OCI-LY3 (cell line): ENCODE results near the gene LMO2.

Experiments used
- H2AFZ ChIP-seq: fragments of 200-600, 300-600 bp; shearing (Covaris generic); 2 replicates; pipeline ENCODE4 v1.6.0; 2014; ENCODE audit warnings: antibody characterized with exemption, low read depth, low read length
- H3K27ac ChIP-seq: fragments of 200-600, 300-600 bp; sonication (generic); 2 replicates; pipeline ENCODE4 v1.5.1; 2014; ENCODE audit warnings: mild to moderate bottlenecking, low read length, moderate library complexity, mixed read lengths
- H3K27me3 ChIP-seq: fragments of 200-600, 300-600 bp; sonication (generic); 2 replicates; pipeline ENCODE4 v1.6.1; 2014; ENCODE audit warnings: low read depth, low read length, mixed read lengths
- H3K36me3 ChIP-seq: fragments of 200-600, 300-600 bp; sonication (generic); replicated peaks from 2 replicates; pipeline ENCODE3; 2014; ENCODE audit warnings: low read depth, low read length, mixed read lengths
- H3K4me1 ChIP-seq: fragments of 300-600, 200-600 bp; sonication (generic); 2 replicates; pipeline ENCODE4 v1.6.1; 2014; ENCODE audit warnings: low read length, mixed read lengths
- H3K4me2 ChIP-seq: fragments of 200-600, 300-600 bp; sonication (generic); 2 replicates; pipeline ENCODE4 v1.6.1; 2014; ENCODE audit warnings: low read length, mixed read lengths
- H3K4me3 ChIP-seq: fragments of 300-600, 200-600 bp; sonication (generic); 2 replicates; pipeline ENCODE4 v1.5.1; 2014; ENCODE audit warnings: antibody characterized with exemption, mild to moderate bottlenecking, low read length, moderate library complexity
- H3K79me2 ChIP-seq: fragments of 300-600, 200-600 bp; shearing (Covaris generic); 2 replicates; pipeline ENCODE4 v1.6.1; 2014; ENCODE audit warnings: mild to moderate bottlenecking, low read length, mixed read lengths
- H3K9ac ChIP-seq: fragments of 300-600, 200-600 bp; shearing (Covaris generic); 2 replicates; pipeline ENCODE4 v1.6.0; 2014; ENCODE audit warnings: mild to moderate bottlenecking, low read length, moderate library complexity
- H3K9me3 ChIP-seq: fragments of 200-600, 300-600 bp; shearing (Covaris generic); 2 replicates; pipeline ENCODE4 v1.6.1; 2014; ENCODE audit warnings: low read length, mixed read lengths; ENCODE audit not compliant: insufficient read depth
- H4K20me1 ChIP-seq: fragments of 200-600, 300-600 bp; sonication (generic); 2 replicates; pipeline ENCODE4 v1.6.1; 2016; ENCODE audit warnings: low read length, mixed read lengths; ENCODE audit not compliant: insufficient read depth
- CTCF ChIP-seq: fragments of 200-600, 300-600 bp; sonication (generic); IDR thresholded peaks from 2 replicates; pipeline ENCODE4 v1.5.1; 2014; ENCODE audit warnings: antibody characterized with exemption, low read length, low read depth
- EZH2phosphoT487 ChIP-seq: fragments of 200-600 bp; shearing (Covaris generic); IDR thresholded peaks from 2 replicates; pipeline ENCODE4 v1.6.1; 2018; ENCODE audit warnings: antibody characterized with exemption, mixed run types, low read depth

The LMO2 gene

GRCh38 chr11:33928564-33928963, 36.7 kb upstream of the LMO2 start:
- Histone ChIP-seq H4K20me1 (no peaks in the 10 kb centered on the region), H3K4me1 (no peaks in the 10 kb centered on the region), H3K79me2 (no peaks in the 10 kb centered on the region), H3K9me3 (peaks cover 12% of the 10 kb centered on the region), H3K4me3 (no peak overlapping the region), H3K36me3 (no peaks in the 10 kb centered on the region), H3K4me2 (no peak overlapping the region), H3K27ac (no peak overlapping the region), H3K9ac (no peak overlapping the region), H2AFZ (no peak overlapping the region), H3K27me3 (peaks cover 52% of the 10 kb centered on the region)
- TF ChIP-seq EZH2phosphoT487 (no peak), CTCF (no peak)

DNA sequence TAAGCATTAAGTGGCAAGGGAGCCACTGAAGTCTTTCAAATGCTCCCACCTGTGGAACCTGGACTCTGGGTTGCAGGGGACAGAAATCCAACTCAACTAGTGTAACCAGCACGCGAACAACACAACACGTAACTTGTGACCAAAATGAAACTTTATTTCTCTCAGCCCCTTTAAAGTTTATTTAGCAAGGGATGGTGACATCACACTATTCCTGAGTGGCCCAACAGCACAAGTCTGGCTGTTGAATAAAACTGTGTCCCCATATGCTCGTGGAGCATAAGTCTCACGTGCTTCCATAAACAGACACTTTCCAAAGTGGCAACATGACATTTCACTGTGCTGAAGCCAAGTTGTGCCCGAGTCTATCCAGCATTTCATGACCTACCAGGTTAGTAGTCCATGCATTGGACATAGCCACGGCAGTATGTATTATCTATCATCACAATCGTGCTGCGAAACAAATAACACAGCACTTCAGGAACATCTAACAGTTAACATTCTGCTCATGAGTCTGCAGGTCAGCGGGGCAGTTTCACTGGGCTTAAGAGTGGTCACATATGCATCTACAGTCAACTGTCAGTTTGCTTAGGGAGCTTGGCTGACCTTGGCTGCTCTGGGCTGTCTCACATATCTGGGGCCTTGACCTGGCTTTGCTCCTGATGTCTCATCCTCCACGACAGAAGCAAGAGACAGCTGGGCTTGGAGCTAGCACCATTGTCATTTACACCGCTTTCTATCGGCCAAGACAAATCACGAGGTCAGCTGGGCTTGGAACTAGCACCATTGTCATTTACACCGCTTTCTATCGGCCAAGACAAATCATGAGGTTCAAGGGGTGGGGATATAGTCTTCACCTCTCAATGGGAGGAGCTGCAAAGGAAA, 35.0 kb upstream of the LMO2 start:
- Histone ChIP-seq H3K4me2 (no peak overlapping the region), H2AFZ (no peak overlapping the region), H3K4me1 (no peaks in the 10 kb centered on the region)

GRCh38 chr11:33924341-33924740, 32.5 kb upstream of the LMO2 start:
- H3K27ac ChIP-seq = no peak overlapping the region
- no peaks in the 10 kb centered on the region for H3K79me2 ChIP-seq
- no peak overlapping the region for H3K4me2 ChIP-seq
- no peaks in the 10 kb centered on the region for H3K36me3 ChIP-seq
- H3K27me3 ChIP-seq = peaks cover 75% of the 10 kb centered on the region
- H2AFZ ChIP-seq = no peak overlapping the region
- no peak overlapping the region for H3K9ac ChIP-seq
- no peaks in the 10 kb centered on the region for H4K20me1 ChIP-seq
- TF ChIP-seq CTCF = no peak
- no peak for TF ChIP-seq EZH2phosphoT487
- no peak overlapping the region for H3K4me3 ChIP-seq
- H3K9me3 ChIP-seq = no peaks in the 10 kb centered on the region
- H3K4me1 ChIP-seq = peaks cover 16% of the 10 kb centered on the region

More for the DNA sequence above, 35.0 kb upstream of the LMO2 start:
- no peak overlapping the region for H3K4me3 ChIP-seq
- no peaks in the 10 kb centered on the region for H3K36me3 ChIP-seq
- no peaks in the 10 kb centered on the region for H3K79me2 ChIP-seq
- H3K27me3 ChIP-seq = peaks cover 68% of the 10 kb centered on the region
- no peak overlapping the region for H3K27ac ChIP-seq
- no peak overlapping the region for H3K9ac ChIP-seq
- H3K9me3 ChIP-seq = peaks cover 7% of the 10 kb centered on the region; the same call in 1 of the 2 replicates
- no peak for TF ChIP-seq EZH2phosphoT487
- no peak for TF ChIP-seq CTCF
- no peaks in the 10 kb centered on the region for H4K20me1 ChIP-seq

- Histone ChIP-seq H4K20me1 (no peaks in the 10 kb centered on the region), H3K9ac (no peak overlapping the region)
- TF ChIP-seq CTCF = no peak
These were observed 31.8 kb upstream of the LMO2 start for GRCh38 chr11:33923626-33924025.

More at GRCh38 chr11:33923626-33924025, 31.8 kb upstream of the LMO2 start:
- peaks cover 73% of the 10 kb centered on the region for H3K27me3 ChIP-seq
- no peaks in the 10 kb centered on the region for H3K9me3 ChIP-seq
- no peak overlapping the region for H2AFZ ChIP-seq
- no peaks in the 10 kb centered on the region for H3K36me3 ChIP-seq
- H3K4me1 ChIP-seq = peaks cover 16% of the 10 kb centered on the region
- H3K4me2 ChIP-seq = no peak overlapping the region
- H3K79me2 ChIP-seq = no peaks in the 10 kb centered on the region
- no peak overlapping the region for H3K27ac ChIP-seq
- H3K4me3 ChIP-seq = no peak overlapping the region
